ENCODE results near the gene LGALS3BP.
A peak's percentile ranks its signal among the peaks of the same experiment; 100 is the strongest.

The LGALS3BP gene

DNA sequence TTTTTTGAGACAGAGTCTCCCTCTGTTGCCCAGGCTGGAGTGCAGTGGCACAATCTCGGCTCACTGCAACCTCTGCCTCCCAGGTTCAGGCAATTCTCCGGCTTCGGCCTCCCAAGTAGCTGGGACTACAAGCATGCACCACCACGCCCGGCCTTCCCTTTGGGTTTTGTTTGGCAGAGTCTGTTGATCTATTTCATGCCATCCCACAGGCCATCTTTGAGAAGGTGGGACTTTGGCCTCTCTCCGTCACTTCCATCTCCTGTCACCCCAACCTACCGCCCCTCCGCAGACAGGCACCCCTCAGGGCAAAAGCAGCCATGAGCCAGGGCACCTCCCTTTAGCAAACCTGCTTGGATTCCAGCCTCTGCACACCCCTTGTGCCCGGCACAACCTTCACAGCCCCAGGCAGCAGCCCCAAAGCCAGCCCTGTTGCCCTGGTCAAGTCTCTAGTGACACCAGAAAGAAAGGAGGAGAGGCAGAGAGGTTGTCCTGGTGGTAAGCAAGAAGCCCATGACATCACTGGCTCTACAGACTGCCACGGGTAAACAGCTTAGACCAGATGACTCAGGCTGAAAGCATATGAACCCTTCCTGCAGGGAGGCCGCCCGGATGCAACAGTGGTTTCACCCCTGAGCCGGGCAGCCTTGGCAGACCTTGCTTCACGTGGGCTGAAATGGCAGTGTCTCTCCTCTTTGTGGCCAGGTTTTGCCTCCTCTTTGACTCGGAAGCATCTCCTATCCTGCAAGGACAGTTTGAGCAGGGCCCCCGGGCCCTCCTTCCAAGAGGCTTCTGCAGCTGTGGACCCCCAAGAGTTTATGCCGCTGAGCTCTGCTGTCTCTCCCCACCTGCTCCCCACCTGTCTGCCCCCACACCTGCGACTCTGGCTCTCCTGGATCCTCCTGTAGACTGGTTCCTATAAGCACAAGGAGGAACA, 46.4 kb downstream of the LGALS3BP start:
- TF ChIP-seq GATA1 (IDR thresholded peaks at IDR 0.05; ENCODE audit: low read depth, low read length) (no peak), POLR2A (IDR thresholded peaks at IDR 0.05; ENCODE audit: low read length) (no peak)
- DNase-seq: peak in 1 of 2 experiments; percentile 11

DNA sequence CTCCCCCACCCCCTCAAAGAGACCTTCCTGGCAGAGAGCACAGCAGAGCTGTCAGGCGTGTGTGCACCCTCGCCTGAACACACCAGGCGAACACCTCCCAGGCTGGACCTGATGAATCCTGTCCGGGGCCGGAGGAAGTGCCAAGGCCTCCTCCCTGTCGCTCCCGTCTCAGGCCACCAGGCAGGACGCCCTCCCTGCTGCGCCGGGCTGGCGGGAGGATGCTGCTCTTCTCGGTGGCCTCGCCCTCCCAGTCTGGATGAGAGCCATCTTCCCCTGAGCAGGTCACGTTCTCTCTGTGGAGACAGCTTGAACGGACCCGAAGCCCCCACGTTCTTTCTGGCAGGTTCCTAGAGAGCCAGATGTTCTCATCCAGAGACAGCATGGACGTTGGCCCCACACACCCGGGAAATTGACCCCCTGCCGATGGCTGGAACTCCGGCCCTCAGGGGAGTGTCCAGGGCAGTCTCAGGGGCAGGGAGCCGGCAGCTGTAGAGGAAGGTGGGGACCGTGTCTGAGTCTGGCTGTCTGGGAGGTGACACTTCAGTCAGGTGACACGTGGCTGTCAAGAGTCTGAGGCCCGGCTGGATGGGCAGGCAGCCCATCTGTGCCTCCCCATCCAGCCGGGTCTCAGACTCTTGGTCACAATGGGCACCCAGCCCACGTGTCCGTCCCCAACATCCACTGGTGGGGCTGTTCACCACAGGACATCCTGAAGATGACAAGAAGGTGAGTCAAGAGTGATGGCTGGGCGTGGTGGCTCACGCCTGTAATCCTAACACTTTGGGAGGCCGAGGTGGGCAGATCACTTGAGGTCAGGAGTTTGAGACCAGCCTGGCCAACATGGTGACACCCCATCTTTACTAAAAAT, 49.6 kb downstream of the LGALS3BP start:
- TF ChIP-seq POLR2A (IDR thresholded peaks at IDR 0.05; ENCODE audit: low read length): no peak
- TF ChIP-seq GATA1 (IDR thresholded peaks at IDR 0.05; ENCODE audit: low read depth, low read length): no peak
- no peak for DNase-seq

- TF ChIP-seq POLR2A (IDR thresholded peaks at IDR 0.05; ENCODE audit: low read length): no peak
- TF ChIP-seq GATA1 (IDR thresholded peaks at IDR 0.05; ENCODE audit: low read depth, low read length): no peak
- DNase-seq: no peak
Measured at GRCh38 chr17:78925662-78926555, 53.8 kb downstream of the LGALS3BP start.

- TF ChIP-seq POLR2A (IDR thresholded peaks at IDR 0.05; ENCODE audit: low read length) (no peak), GATA1 (IDR thresholded peaks at IDR 0.05; ENCODE audit: low read depth, low read length) (no peak)
- DNase-seq: peak in 1 of 2 experiments; percentile 8
Measured at GRCh38 chr17:78925234-78925633, 54.5 kb downstream of the LGALS3BP start, which contains the start of gene TIMP2. Gene TIMP2, minus strand, starts transcription at chr17:78925387. Its CDS starts 299 bp downstream, at chr17:78925088.

DNA sequence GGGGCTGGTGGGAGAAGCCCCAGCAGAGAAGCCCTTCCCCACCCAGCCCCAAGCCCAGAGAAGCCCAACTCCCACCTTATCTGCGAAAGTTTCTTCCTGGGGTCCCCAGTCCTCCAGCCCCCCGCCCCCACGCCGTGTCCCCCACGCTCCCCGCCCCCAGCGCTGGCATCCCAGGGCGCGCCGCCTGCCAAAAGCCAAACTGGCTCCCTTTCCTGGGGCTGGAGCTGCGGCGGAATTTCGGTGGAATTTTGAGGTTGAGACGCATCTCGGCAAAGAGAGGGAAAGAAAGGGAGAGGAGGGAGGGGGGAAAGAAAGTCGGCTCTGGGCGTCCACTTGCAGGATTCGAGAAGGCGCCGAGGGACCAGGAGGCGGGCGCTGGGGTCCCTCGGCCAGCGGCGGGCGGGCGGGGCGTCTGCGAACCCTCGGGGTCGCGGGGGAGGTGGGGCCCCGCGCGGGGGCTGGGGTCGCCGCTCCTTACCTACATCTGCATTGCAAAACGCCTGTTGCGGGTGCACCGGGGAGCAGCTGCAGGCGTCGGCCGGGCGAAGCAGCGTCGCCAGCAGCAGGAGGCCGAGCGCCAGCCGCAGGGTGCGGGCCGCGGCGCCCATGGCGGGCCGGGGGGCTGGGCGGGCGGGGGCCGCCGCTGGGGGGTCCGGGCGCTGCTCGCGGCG, 55.1 kb downstream of the LGALS3BP start:
- no peak for DNase-seq
- TF ChIP-seq POLR2A (IDR thresholded peaks at IDR 0.05; ENCODE audit: low read length): no peak

GRCh38 chr17:78923660-78924453, 55.9 kb downstream of the LGALS3BP start:
- TF ChIP-seq GATA1 (IDR thresholded peaks at IDR 0.05; ENCODE audit: low read depth, low read length): no peak
- no peak for DNase-seq

GRCh38 chr17:78922816-78923498, 56.8 kb downstream of the LGALS3BP start:
- no peak for TF ChIP-seq GATA1 (IDR thresholded peaks at IDR 0.05; ENCODE audit: low read depth, low read length)
- no peak for TF ChIP-seq POLR2A (IDR thresholded peaks at IDR 0.05; ENCODE audit: low read length)
- DNase-seq: no peak

- no peak for DNase-seq
- no peak for TF ChIP-seq GATA1 (IDR thresholded peaks at IDR 0.05; ENCODE audit: low read depth, low read length)
- TF ChIP-seq POLR2A (IDR thresholded peaks at IDR 0.05; ENCODE audit: low read length): no peak
Measured at GRCh38 chr17:78921437-78921971, 58.2 kb downstream of the LGALS3BP start.

Data from erythroblast (primary cell).